ENCODE measurements around the gene QTRT2. TPM values are rescaled to one million over a fixed set of nuclear protein-coding genes. Genes with fewer than 3 reads are reported as not detected.
A peak's percentile ranks its signal among the peaks of the same experiment; 100 is the strongest.

Gene QTRT2
- total and polyA plus RNA-seq, 9 of the 15 experiments (the other 6 are each of a cell fraction or from before 2014, with no cell fraction given): 10.2 to 25.1 (median 17.3) TPM

GRCh38 chr3:114056130-114057010 lies at the start of gene QTRT2, which contains the start of gene CCDC191 (continued):
- TF ChIP-seq ZNF586 (CRISPR knock-in tag; conservative IDR thresholded peaks at IDR 0.05): no peak
- TF ChIP-seq NCOA1 (IDR thresholded peaks at IDR 0.05; ENCODE audit: low read depth): no peak
- TF ChIP-seq PML (IDR thresholded peaks at IDR 0.05; ENCODE audit: low read length): no peak
- no peak for TF ChIP-seq PURB (CRISPR knock-in tag; IDR thresholded peaks at IDR 0.05; ENCODE audit: low read depth)
- TF ChIP-seq GTF3C2 (IDR thresholded peaks at IDR 0.05; ENCODE audit: borderline replicate concordance, extremely low read depth, insufficient read length): no peak
- TF ChIP-seq ZNF668 (CRISPR knock-in tag; IDR thresholded peaks at IDR 0.05): no peak
- TF ChIP-seq ZBTB7A (IDR thresholded peaks at IDR 0.05; ENCODE audit: borderline replicate concordance, control insufficient read depth, low read depth, low read length): no peak
- no peak for TF ChIP-seq ZNF518B (CRISPR knock-in tag; IDR thresholded peaks at IDR 0.05)
- peak; percentile 12 for TF ChIP-seq TAF9B (IDR thresholded peaks at IDR 0.05; ENCODE audit: partially characterized antibody)
- TF ChIP-seq NFYB (IDR thresholded peaks at IDR 0.05; ENCODE audit: extremely low read depth, insufficient read length): peak; percentile 61
- TF ChIP-seq ZNF511 (CRISPR knock-in tag; IDR thresholded peaks at IDR 0.05): no peak
- TF ChIP-seq HCFC1 (IDR thresholded peaks at IDR 0.05; ENCODE audit: low read depth, low read length): peak; percentile 97
- no peak for TF ChIP-seq ZFPM2 (CRISPR knock-in tag; IDR thresholded peaks at IDR 0.05)
- TF ChIP-seq ARID2 (IDR thresholded peaks at IDR 0.05): no peak
- no peak for TF ChIP-seq HMGN3 (IDR thresholded peaks at IDR 0.05; ENCODE audit: borderline replicate concordance, extremely low read depth, insufficient read length, low read depth, low read length)
- no peak for TF ChIP-seq STAT5B (CRISPR knock-in tag; IDR thresholded peaks at IDR 0.05)
- TF ChIP-seq FOXJ3 (CRISPR knock-in tag; IDR thresholded peaks at IDR 0.05): no peak
- TF ChIP-seq KLF1 (tag; IDR thresholded peaks at IDR 0.05): no peak
- peak; percentile 44 to 98; a peak in 3 of 4 replicates for TF ChIP-seq HDAC1 (IDR thresholded peaks at IDR 0.05)
- peak; percentile 53; the same call in 1 of the 2 replicates for TF ChIP-seq NR2C2 (CRISPR knock-in tag; IDR thresholded peaks at IDR 0.05)
- TF ChIP-seq NR2C2 (tag; IDR thresholded peaks at IDR 0.05): peak; percentile 84

Data from K562 (cell line).